Gastroesophageal sphincter (tissue), 4 donors: ENCODE data around the gene HPS4. TPM values are rescaled to one million over a fixed set of nuclear protein-coding genes. Genes with fewer than 3 reads are reported as not detected.
"Not testable (repeated sequence)": the region's sequence is repeated elsewhere in the genome, so short reads cannot be mapped to it uniquely, and the experiment has no call there.

Source experiments
- ATAC-seq: fragments of 150-250 bp; one replicate; pipeline ENCODE4 v1.9.1; 2016; ENCODE audit warnings: mild to moderate bottlenecking, moderate library complexity
- H3K27ac ChIP-seq, 4 donors: fragments of 200-600 bp; sonication (generic) in 3 of 4; 1 replicate in 3 of 4; 2 replicates in 1 of 4; pipeline ENCODE4 v1.5.1; 2016 to 2019
- H3K27me3 ChIP-seq: fragments of 200-600 bp; sonication (generic); one replicate; pipeline ENCODE4 v1.5.1; 2019
- H3K36me3 ChIP-seq, 2 donors: fragments of 200-600 bp; sonication (generic); one replicate each; pipeline ENCODE4 v1.5.1; 2019; ENCODE audit warnings: control low read depth in 1 of 2
- H3K4me1 ChIP-seq, 3 donors: fragments of 200-600 bp; sonication (generic); 1 replicate in 2 of 3; 2 replicates in 1 of 3; pipeline ENCODE4 v1.5.1; 2016 to 2019; ENCODE audit warnings: control low read depth in 2 of 3
- H3K4me3 ChIP-seq, 2 donors: fragments of 200-600 bp; sonication (generic); one replicate each; pipeline ENCODE4 v1.5.1; 2019; ENCODE audit warnings: mild to moderate bottlenecking in 1 of 2, moderate library complexity in 1 of 2
- H3K9me3 ChIP-seq, 3 donors: fragments of 200-600 bp; sonication (generic); one replicate each; pipeline ENCODE4 v1.5.1; 2017 to 2019; ENCODE audit warnings: control low read depth in 2 of 3
- CTCF ChIP-seq, 4 experiments: fragments of 200-600 bp in 2 of 4; fragments of 450-650 bp in 2 of 4; sonication (generic) in 1 of 4; IDR thresholded peaks; one replicate each; pipeline ENCODE4 v1.5.1; 2017 to 2019; ENCODE audit warnings: antibody characterized with exemption in 4 of 4, mild to moderate bottlenecking in 2 of 4, moderate library complexity in 2 of 4
- EP300 ChIP-seq: sonication (generic); formaldehyde crosslinking; IDR thresholded peaks from one replicate; pipeline ENCODE4 v1.6.1; 2017; ENCODE audit warnings: antibody characterized with exemption, mild to moderate bottlenecking
- POLR2A ChIP-seq, 2 donors: fragments of 450-650 bp; IDR thresholded peaks; one replicate each; pipeline ENCODE4 v1.6.1; 2017; ENCODE audit warnings: antibody characterized with exemption in 2 of 2, mild to moderate bottlenecking in 2 of 2, moderate library complexity in 1 of 2
- POLR2AphosphoS5 ChIP-seq: sonication (generic); formaldehyde crosslinking; IDR thresholded peaks from one replicate; pipeline ENCODE4 v1.6.1; 2017; ENCODE audit warnings: antibody characterized with exemption
- WGBS, 2 donors: methylation state at CpG; one replicate each; pipeline ENCODE4 v1.1.5; 2018; ENCODE audit warnings: low coverage in 1 of 2; 5-methylcytosine and 5-hydroxymethylcytosine counted together
- total RNA-seq, 4 donors: library from RNA; depleted of rRNA; stranded (reverse); fragments of >200 nt; gene quantifications; one replicate each; pipeline ENCODE4 v1.1.0, GENCODE V29; 2016

Gene HPS4
- total RNA-seq, 4 donors from 2014 or later, result 11.2 to 34.7 (median 20.3) TPM

GRCh38 chr22:26409719-26410335 is 73.8 kb downstream of the HPS4 start:
- H3K27ac ChIP-seq, result no peak overlapping the region
- no peak for TF ChIP-seq POLR2AphosphoS5
- TF ChIP-seq EP300, result no peak
- H3K27me3 ChIP-seq, result peaks cover 72% of the 10 kb centered on the region
- H3K4me3 ChIP-seq, result no peak overlapping the region
- 41 to 52% methylated on average over 3 to 5 of the region's 5 CpGs for WGBS, 2 donors
- no peaks in the 10 kb centered on the region for H3K4me1 ChIP-seq
- H3K36me3 ChIP-seq, result no peaks in the 10 kb centered on the region
- no peaks in the 10 kb centered on the region for H3K9me3 ChIP-seq
- ATAC-seq, result no peak

DNA sequence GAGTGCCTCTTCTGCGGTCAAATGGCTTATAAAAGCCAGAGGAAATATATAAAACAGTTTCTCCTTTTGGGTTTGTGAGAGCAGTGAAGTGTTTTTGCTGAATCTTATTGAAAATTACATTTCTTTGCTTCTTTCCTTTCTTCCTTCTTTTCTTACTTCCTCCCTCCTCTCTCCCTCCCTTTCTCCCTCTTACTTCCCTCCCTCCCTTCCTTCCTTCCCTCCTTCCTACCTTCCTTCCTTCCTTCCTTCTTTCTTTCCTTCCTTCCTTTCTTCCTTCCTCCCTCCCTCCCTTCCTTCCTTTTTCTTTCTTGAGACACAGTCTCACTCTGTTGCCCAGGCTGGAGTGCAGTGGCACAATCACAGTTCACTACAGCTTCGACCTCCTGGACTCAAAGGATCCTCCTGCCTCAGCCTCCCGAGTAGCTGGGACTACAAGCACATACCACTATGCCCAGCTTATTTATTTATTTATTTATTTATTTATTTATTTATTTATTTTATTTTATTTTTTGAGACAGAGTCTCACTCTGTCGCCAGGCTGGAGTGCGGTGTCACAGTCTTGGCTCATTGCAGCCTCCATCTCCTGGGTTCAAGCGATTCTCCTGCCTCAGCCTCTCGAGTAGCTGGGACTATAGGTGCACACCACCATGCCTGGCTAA is 74.9 kb downstream of the HPS4 start:
- not testable (repeated sequence) for H3K4me1 ChIP-seq, H3K36me3 ChIP-seq, H3K27ac ChIP-seq, ATAC-seq, H3K4me3 ChIP-seq, H3K9me3 ChIP-seq
- H3K27me3 ChIP-seq, result peaks cover 74% of the 10 kb centered on the region
- 91 to 95% methylated on average over 2 to 7 of the region's 7 CpGs for WGBS, 2 donors

DNA sequence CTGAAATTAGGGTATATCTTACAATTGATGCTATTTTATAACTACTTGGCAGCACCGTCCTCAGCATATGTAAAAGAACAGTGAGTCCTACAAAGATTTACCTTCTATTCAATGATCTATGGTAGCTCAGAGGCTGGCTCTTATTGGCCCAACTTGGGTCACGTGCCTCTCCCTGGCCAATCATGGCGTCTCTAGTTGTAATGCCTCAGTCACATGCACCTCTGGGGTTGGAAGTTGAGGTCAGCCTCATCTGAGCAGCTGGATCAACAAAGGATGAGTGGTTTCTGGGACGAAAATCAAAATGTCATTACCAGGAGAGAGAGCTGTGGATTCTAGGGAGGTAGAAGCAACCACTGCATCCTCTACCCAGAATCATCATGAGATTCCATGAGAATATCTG is 77.5 kb downstream of the HPS4 start:
- Histone ChIP-seq H3K27me3 (peaks cover 67% of the 10 kb centered on the region), H3K36me3 (no peaks in the 10 kb centered on the region), H3K9me3 (no peaks in the 10 kb centered on the region), H3K4me1 (no peaks in the 10 kb centered on the region), H3K4me3 (no peak overlapping the region), H3K27ac (no peak overlapping the region)
- no peak for ATAC-seq
- WGBS, 2 donors, result 55 to 60% methylated on average over 3 of the region's 4 CpGs
- TF ChIP-seq CTCF (IDR thresholded peaks at IDR 0.05) (no peak), POLR2A (IDR thresholded peaks at IDR 0.05) (no peak), EP300 (no peak), POLR2AphosphoS5 (no peak)

GRCh38 chr22:26404851-26405421 is 78.6 kb downstream of the HPS4 start:
- TF ChIP-seq POLR2AphosphoS5 (no peak), POLR2A (IDR thresholded peaks at IDR 0.05) (no peak), EP300 (no peak), CTCF (IDR thresholded peaks at IDR 0.05) (no peak)
- H3K27ac ChIP-seq, result no peak overlapping the region
- H3K4me1 ChIP-seq, result no peaks in the 10 kb centered on the region
- no peak for ATAC-seq
- no peak overlapping the region for H3K4me3 ChIP-seq
- no peaks in the 10 kb centered on the region for H3K36me3 ChIP-seq
- no peaks in the 10 kb centered on the region for H3K9me3 ChIP-seq
- WGBS, 2 donors, result 18 to 49% methylated on average over 2 to 6 of the region's 6 CpGs
- H3K27me3 ChIP-seq, result peaks cover 59% of the 10 kb centered on the region

DNA sequence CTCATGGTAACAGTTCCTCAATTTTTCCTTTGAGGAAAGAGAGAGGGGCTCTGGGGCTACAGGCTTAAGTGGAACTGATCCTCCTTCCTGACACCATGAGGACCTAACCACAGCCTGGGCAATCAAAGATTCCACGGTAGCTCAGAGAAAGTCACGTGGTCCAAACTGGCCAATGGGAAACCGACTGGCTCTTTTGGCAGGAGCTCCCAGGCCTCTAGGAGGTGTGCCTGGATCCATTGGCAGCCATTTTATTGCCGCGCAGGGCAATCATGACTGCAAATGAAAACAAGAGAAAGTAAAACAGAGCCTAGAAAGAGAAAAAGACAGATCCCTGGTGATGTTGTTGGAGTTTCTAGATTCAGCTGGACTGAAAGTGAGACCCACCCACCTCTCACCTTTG is 81.9 kb downstream of the HPS4 start:
- Histone ChIP-seq H3K27me3 (peaks cover 39% of the 10 kb centered on the region), H3K27ac (no peak overlapping the region), H3K4me1 (no peaks in the 10 kb centered on the region), H3K4me3 (no peak overlapping the region), H3K36me3 (no peaks in the 10 kb centered on the region), H3K9me3 (no peaks in the 10 kb centered on the region)
- no peak for ATAC-seq
- 73% methylated on average over 4 of the region's 5 CpGs; no CpG with 5 or more reads in 1 of the 2 donors for WGBS, 2 donors
- no peak for TF ChIP-seq CTCF (IDR thresholded peaks at IDR 0.05)
- no peak for TF ChIP-seq POLR2AphosphoS5
- no peak for TF ChIP-seq EP300
- no peak for TF ChIP-seq POLR2A (IDR thresholded peaks at IDR 0.05)

Other genes starting within 250 kb of the HPS4 start
- 1 to 10 TPM; 1.0 to 1.4 (median 1.2) TPM for gene ASPHD2, start 54.5 kb downstream of the HPS4 start, total RNA-seq
- 10 to 100 TPM; 16.7 to 30.0 (median 23.5) TPM for gene SRRD, start 94 bp upstream of the HPS4 start, total RNA-seq
- 10 to 100 TPM; 20.3 to 38.3 (median 21.6) TPM for gene TFIP11, start 28.7 kb upstream of the HPS4 start, total RNA-seq
- 10 to 100 TPM; 16.8 to 27.7 (median 21.0) TPM for gene TPST2, start 106.3 kb upstream of the HPS4 start, total RNA-seq
- under 1 TPM in 1 of 4 donors, not detected in 3; 0.40 TPM for gene CRYBB1, start 134.2 kb upstream of the HPS4 start, total RNA-seq
- not detected for gene CRYBA4, start 138.2 kb upstream of the HPS4 start, total RNA-seq
- 1 to 10 TPM in 1 of 4 donors, under 1 TPM in 3; 0.05 to 1.1 (median 0.41) TPM for gene MIAT, start 173.8 kb upstream of the HPS4 start, total RNA-seq